A549 (cell line): Measurements from ENCODE around the gene ACADVL.

ENCODE experiments used
- E2F6 ChIP-seq: IDR thresholded peaks from 2 replicates; pipeline ENCODE4 v1.6.1; 2012; ENCODE audit warnings: low read depth, borderline replicate concordance
- RCOR1 ChIP-seq: fragments of 150-350 bp; IDR thresholded peaks from 2 replicates; pipeline ENCODE4 v1.6.1; 2014; ENCODE audit warnings: antibody characterized with exemption, low read length, low read depth

DNA sequence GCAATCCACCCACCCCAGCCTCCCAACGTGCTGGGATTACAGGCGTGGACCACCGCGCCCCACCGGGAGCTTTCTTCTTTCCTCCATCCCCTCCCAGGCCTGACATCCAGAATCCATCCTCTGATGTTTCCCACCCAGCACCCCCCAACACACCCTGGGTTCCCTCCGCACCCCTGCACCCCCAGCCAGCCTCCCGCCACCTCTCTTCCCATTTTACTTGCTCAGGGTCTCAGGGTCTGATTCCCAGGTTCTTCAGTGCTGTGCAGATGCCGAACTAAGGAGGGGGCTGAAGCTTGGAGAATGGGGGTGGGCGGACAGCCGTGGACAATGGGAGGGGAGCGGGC, 40.8 kb upstream of the ACADVL start:
- no peak for TF ChIP-seq RCOR1
- TF ChIP-seq E2F6, result no peak
